HL-60/S4 treated with retinoic acid at 250 ng/mL for 4 days and 3 days (cell line): ENCODE data around the gene SMIM10L2A.
"Not testable (repeated sequence)": the region's sequence is repeated elsewhere in the genome, so short reads cannot be mapped to it uniquely, and the experiment has no call there.

Experiments used
- in situ Hi-C: fragments of 300-500 bp; cut with MboI; formaldehyde crosslinking; loops from 2 replicates; pipeline ENCODE4 v1.7.0; 2022; ENCODE audit warnings: low sequenced_read_pairs

SMIM10L2A gene

DNA sequence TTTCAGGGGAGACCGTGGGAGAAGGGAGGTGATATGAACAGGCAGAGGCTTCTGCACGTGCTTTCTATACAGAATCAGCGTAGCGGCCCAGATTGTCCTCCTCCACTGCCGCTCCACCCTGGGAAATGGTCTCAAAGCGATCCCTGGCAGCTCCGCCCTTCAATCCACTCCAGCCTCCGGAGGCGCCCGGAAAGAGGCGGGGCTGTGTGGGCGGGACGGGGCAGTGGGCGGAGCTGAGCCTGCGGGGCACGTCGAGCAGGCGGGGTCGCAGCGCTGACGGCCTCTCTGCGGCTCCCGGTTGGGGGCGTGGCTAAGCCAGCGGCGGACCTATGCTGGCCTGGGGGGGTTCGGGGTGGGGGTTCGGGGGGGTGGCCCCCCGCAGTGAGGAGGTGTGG lies 210 bp upstream of the SMIM10L2A start:
- in situ Hi-C loops: no loop called here

DNA sequence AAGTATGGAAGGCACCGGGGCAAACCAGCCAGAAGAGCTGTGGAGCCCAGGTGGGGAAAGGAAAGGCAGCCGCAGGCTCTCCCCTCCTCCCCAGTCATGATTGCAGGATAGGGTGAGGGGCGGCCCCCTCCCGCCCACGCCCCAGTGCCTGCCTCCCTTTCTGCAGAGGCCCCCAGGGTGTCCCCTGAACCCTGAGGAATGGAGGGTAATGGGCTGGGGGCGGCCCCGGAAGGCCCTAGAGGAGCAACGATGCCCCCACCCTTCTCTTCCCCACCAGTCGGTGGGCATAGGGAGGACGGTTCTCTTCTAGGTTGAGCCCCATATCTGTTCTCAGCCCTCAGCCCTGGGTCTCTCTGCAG lies 1.0 kb downstream of the SMIM10L2A start:
- in situ Hi-C loops: not testable (repeated sequence)

DNA sequence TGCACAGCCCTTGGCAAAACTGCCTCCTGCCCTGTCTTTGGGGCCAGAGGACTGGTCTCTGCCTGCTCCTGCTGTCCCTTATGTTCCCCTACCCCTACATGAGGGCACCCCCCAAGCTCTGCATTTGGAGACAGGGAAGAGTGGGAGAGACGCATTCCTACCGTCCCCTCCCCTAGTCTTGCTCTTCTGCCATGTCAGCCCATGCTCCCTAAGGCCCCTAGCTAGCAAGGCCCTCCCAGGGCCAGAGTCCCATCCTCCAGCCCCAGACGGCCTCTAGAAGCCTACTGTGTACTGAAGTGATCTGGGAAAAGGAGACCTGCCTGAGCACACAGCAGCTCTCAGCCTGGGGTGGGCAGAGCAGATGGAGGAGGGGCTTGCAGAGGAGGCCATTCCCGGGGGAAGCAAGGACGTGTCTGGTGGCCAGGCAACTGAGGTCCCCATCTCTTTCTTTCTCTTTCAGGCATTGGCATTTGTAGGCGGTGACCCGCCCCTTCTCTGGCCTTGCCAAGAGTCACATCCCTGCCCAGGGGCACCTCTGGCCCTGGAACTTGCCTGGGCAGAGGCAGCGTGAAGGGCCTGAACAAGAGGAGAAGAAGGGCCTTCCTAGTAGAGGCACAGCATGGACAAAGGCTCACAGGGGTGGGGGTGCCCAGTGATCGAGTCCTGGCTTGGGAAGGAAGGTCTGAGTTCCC lies 1.6 kb downstream of the SMIM10L2A start:
- in situ Hi-C loops: not testable (repeated sequence)

DNA sequence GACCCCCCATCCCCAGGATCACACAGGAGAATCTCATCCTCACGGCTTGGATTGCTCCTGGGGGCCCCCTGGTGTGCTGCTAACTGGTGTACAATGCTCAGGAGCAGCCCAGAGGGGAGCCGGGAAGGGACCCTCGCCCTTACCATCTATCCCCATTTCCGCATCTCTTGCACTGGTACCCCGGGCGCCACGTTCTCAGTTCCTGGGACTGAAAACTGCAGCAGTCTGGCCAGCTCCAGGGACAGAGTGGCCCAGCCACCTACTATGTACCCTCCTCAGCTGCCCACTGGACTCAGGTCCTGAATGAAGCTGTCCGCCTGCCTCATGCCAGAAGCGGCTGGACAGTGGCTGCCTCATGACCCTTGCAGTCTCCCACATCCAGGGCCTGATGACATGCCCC lies 2.7 kb downstream of the SMIM10L2A start:
- in situ Hi-C loops: no loop called here

DNA sequence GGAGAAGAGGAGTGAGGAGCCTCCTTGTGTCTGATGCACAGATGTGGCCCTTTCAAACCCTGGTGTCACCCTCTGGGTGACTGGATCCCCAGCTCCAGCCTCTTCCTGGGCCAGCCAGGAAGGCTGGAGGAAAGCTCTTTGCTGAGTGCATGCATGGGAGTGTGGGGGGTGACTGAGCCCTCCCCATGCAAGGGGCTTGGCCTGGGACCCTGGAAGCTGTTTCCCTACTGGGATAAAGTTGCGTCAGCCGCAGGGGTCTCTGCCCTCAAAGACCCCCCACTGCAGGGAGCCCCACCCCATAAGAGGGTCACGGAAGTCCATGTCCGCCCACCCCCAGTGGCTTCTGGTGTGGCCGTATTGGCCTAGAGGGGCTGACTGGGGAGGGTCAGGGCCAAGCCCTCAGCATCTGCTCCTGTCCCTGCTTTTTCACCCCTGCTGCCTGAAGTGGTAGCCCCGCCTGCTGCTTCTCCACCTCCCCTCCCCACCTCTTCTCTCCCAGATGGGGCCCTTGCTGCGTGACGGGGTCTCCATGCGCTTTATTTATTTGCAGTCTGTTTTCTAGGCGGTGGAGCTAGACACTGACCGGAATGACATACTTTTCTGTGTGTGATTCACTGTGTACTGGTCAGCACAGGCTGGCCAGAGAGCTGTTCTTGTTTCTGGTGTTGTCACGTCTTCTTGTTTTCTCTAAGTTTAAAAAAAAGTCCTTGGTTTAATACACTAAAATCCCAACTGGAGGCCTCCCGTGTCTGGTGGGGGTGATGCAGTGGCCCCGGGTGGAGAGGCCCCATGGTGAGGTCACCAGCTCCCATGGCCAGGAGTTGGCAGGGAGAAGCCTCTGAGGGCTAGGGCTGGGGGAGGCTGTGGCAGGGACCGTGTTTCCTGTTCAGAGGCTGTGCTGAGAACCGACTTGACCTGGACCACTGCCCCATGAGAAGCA lies 3.6 kb downstream of the SMIM10L2A start:
- in situ Hi-C loops: no loop called here

DNA sequence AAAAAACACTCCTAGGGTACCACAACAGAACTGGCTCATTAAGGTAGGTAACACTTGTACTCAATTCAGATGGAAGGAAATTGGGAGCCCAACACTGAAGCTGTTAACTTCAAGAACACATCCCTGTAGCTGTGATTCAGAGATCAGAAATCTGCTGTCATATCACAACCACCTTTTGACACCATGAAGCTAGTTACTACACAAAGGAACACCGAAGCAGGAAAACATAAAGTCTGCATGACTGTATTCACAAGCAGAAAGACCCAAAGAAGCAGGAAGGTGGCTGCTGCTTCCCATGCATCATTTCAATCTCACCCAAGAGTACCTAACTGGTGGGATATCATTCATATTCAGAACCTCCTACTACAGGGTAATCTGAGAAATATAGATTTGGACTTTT lies 7.7 kb downstream of the SMIM10L2A start:
- in situ Hi-C loops: no loop called here

DNA sequence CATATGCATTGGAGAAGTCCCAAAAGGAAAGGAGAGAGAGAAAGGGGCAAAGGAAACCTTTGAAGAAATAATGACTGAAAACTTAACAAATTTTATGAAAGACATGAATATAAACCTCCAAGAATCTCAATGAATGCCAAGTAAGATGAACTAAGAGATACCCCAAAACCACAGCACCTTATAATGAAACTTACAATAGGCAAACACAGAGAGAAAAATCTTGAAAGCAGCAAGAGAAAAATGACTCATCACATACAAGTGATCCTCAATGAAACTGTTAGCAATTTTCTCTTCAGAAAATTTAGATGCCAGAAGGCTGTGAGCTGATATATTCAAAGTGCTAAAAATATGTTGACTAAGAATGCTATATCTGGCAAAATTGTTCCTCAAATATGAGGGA lies 10.1 kb downstream of the SMIM10L2A start:
- in situ Hi-C loops: no loop called here

DNA sequence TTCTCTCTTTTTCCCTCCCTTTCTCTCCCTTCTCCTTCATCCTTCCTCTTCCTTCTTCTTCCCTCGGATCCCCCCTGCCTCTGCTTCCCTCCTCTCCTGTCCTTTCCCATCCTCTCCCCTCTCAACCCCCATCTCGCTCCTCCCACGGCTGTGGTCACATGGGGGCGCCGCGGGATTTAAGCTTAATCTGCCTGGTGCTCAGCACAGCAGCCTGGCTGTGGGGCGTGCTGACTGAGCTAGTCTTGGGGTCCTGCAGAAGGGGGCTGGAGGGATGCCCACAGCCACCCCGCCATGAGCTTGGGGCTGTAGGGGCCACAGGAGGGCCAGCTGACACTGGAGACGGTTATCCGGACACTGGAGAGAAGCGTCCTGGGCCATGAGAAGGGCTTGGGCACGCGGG lies 10.7 kb downstream of the SMIM10L2A start:
- in situ Hi-C loops: no loop called here

DNA sequence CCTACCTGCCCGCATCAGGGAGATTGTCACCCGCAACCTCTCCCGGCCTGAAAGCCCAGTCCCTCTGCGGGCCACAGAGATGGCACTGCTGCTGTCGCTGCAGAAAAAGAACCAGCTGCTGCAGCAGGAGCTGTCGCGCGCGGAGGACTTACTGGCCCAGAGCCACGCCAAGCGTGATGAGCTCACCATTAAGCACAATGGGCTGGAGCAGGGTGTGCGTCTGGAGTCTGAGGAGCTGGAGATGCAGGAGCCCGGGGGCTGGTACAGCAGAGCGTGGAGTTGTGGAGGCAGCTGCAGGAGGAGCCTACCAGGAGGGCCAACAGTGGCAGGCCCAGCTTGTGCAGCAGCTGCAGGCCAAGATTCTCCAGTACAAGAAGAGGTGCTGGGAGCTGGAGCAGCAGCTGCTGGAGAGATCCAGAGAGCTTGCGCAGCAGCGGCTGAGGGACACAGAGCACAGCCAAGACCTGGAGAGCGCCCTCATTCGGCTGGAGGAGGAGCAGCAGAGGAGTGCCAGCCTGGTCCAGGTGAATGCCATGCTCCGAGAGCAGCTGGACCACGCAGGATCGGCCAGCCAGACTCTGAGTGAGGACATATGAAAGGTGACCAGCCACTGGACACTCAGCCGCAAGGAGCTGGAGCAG lies 11.3 kb downstream of the SMIM10L2A start:
- in situ Hi-C loops: no loop called here

DNA sequence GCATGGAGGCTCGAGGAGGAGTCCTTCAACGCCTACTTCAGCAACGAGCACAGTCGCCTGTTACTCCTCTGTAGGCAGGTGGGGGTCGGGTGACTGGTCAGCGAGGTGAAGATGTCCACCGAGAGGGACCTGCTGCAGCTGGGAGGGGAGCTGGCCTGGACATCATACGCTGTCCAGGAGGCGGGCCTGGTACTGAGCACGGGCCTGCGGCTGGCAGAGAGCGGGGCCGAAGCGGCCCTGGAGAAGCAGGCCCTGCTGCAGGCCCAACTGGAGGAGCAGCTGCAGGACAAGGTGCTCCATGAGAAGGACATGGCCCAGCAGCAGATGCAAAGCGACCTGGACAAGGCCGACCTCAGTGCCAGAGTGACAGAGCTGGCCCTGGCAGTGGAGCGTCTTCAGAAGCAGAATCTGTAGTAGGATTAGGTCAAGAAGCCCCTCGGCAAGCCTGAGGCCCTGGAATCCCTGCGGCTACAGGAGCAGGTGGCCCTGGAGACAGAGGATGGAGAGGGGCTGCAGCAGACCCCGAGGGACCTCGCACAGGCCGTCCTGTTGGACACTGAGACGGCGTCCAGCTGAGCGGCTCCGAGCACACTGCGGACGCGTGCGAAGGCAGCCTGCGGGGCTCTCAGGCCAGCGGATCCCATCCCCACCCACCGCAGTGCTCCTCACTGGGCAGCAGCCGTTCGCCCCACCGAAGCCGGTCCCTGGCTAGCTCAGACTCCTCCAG lies 11.9 kb downstream of the SMIM10L2A start:
- in situ Hi-C loops: no loop called here

DNA sequence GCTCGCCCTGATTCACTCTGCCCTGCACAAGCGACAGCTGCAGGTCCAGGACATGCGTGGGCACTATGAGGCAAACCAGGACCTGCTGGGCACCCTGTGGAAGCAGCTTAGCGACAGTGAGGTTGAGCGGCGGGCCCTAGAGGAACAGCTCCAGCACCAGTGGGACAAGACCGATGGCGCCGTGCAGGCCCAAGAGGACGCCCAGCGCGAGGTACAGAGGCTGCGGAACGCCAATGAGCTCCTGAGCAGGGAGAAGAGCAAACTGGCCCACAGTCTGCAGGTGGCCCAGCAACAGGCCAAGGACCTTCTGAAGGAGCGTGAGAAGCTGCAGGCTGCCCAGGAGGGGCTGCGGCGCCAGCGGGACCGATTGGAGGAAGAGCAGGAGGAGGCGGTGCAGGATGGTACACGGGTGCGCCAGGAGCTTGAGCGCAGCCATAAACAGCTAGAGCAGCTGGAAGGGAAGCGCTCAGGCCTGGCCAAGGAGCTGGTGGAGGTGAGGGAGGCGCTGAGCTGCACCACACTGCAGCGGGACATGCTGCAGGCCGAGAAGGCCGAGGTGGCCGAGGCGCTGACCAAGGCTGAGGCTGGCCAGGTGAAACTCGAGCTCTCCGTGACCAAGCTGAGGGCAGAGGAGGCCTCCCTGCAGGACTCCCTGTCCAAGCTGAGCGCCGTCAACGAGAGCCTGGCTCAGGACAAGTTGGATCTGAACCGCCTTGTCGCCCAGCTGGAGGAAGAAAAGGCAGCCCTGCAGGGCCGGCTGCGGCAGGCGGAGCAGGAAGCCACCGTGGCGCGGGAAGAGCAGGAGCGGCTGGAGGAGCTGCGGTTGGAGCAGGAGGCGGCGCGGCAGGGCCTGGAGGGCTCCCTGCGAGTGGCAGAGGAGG lies 12.8 kb downstream of the SMIM10L2A start:
- in situ Hi-C loops: no loop called here

DNA sequence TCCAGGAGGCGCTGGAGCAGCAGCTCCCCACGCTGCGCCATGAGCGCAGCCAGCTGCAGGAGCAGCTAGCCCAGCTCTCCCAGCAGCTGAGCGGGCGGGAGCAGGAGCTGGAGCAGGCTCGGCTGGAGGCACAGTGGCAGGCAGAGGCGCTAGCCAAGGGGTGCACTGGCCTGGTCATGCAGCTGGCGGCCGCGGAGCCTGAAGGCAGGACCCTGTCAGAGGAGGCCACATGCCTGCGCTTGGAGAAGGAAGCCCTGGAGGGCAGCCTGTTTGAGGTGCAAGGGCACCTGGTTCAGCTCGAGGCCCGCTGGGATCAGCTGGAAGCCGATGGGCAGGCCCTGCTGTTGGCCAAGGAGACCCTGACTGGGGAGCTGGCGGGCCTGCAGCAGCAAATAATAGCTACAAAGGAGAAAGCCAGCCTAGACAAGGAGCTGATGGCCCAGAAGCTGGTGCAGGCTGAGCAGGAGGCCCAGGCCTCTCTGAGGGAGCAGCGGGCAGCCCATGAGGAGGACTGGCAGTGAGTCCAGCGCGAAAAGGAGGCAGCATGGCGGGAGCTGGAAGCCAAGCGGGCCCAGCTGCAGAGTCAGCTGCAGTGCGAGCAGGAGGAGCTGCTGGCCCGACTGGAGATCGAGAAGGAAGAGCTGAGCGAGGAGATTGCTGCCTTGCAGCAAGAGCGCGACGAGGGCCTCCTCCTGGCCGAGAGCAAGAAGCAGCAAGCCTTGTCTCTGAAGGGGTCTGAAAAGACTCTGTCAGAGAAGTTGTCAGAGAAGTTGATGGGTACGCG lies 13.6 kb downstream of the SMIM10L2A start:
- in situ Hi-C loops: no loop called here

DNA sequence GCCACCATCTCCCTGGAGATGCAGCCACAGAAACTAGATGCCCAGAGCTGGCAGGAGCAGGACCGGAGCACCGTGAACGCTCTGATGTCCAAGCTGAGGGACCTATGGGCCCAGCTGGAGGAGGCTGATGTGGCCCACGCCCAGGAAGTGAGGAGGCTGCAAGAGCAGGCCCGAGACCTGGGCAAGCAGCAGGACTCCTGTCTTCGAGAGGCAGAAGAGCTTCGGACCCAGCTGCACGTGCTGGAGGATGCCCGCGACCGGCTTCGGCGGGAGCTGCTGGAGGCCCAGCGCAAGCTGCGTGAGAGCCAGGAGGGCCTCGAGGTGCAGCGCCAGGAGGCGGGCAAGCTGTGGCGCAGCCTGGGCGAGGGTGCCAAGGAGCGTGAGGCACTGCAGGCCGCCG lies 14.2 kb downstream of the SMIM10L2A start:
- in situ Hi-C loops: no loop called here

DNA sequence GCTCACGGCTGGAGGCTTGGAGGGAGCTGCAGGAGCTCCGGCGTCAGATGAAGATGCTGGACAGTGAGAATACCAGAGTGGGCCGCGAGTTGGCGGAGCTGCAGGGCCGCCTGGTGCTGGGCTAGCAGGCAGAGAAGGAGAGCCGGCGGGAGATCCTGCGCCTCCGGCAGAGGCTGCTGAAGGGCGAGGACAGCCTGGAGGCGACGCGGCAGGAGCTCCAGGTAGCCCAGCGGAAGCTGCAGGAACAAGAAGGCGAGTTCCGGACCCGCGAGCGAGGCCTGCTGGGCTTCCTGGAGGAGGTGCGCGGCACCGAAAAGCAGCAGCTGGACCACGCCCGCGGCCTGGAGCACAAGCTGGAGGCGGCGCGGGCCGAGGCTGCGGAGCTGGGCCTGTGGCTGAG lies 14.7 kb downstream of the SMIM10L2A start:
- in situ Hi-C loops: no loop called here

DNA sequence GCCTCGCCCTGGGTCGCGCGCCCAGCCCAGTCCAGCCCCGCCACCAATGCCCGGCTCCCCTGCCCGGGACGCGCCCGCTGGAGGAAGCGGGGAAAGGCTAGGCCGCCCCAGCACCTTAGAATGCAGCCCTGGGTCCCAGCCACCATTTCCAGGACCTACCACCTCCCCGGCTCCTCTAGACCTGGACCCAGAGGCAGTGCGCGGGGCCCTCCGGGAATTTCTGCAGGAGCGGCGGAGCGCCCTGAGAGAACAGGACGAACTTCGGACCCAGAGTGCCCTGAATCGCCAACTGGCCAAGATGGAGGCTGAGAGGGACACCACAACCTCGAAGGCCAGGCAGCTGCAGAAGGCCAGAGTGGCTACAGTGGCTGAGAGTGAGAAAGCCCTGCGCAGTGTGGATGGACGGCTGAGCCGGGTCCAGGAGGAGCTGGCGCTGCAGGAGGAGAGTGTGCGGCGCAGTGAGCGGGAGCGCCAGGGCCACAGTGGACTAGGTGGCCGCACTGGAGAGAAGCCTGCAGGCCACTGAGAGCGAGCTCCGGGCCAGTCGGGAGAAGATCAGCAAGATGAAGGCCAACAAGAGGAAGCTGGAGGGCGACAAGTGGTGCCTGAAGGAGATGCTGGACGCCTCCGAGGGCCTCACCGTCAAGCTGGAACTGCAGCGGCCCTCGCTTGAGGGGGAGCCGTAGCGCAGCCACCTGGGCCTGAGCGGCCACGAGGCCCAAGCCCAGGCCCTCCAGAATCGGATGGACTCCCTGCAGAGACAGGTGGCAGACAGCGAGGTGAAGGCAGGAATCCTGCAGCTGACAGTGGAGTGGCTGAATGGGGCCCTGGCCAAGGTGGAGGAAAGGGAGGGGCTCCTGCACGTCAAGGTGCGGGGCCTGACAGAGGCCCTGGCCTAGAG lies 15.5 kb downstream of the SMIM10L2A start:
- in situ Hi-C loops: no loop called here

DNA sequence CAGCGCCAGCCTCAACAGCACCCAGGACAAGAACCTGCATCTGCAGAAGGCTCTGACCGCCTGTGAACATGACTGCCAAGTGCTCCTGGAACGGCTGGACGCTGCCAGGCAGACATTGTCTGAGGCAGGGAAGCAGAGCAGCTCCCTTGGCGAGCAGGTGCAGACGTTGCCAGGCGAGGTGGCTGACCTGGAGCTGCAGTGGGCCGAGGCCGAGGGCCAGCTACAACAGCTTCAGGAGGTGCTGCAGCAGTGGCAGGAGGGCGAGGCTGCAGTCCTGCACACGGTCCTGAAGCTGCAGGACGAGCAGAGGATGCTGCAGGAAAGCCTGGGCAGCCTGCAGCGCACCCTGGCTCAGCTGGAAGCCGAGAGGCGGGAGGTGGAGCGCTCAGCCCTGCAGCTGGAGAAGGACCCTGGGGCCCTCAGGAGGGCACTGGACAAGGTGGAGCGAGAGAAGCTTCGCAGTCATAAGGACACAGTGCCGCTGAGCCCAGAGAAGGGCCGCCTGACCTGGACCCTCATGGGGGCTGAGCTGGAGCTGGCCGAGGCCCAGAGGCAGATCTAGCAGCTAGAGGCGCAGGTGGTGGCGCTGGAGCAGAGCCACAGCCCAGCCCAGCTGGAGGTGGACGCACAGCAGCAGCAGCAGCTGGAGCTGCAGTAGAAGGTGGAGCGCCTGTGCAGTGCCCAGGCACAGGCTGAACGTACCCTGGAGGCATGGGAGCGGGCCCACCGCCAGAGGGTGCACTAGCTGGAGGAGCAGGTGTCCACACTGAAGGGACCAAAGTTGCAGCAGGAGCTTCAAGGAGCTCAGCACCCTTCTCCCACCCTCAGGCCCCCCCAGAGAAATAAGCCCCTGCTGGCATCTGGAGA lies 16.4 kb downstream of the SMIM10L2A start:
- in situ Hi-C loops: no loop called here

DNA sequence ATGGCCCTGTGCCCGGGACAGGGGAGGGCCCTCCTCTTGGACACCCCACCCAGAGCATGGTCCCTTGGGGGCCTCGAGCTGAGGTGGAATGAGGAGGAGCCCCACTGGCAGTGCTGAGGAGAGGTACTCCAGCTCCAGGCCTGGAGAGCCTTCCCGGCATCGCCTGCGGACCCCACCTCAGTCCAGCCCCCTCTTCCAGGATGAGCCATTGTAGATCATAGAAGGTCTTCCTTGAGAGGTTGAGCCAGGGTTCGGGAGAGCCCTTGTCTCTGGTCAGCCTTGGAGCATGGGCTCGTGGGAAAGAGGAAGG lies 16.9 kb downstream of the SMIM10L2A start:
- in situ Hi-C loops: no loop called here
